CD4-positive, alpha-beta T cell treated with Interleukin-4 for 1 hour (primary cell): ENCODE data around the gene AKIRIN1.
"Not testable (repeated sequence)": the region's sequence is repeated elsewhere in the genome, so short reads cannot be mapped to it uniquely, and the experiment has no call there.

Experiments used
- DNase-seq, 2 donors: peaks; one replicate each; pipeline ENCODE4 v3.0.0-alpha.2; 2020 to 2022

Gene AKIRIN1

DNA sequence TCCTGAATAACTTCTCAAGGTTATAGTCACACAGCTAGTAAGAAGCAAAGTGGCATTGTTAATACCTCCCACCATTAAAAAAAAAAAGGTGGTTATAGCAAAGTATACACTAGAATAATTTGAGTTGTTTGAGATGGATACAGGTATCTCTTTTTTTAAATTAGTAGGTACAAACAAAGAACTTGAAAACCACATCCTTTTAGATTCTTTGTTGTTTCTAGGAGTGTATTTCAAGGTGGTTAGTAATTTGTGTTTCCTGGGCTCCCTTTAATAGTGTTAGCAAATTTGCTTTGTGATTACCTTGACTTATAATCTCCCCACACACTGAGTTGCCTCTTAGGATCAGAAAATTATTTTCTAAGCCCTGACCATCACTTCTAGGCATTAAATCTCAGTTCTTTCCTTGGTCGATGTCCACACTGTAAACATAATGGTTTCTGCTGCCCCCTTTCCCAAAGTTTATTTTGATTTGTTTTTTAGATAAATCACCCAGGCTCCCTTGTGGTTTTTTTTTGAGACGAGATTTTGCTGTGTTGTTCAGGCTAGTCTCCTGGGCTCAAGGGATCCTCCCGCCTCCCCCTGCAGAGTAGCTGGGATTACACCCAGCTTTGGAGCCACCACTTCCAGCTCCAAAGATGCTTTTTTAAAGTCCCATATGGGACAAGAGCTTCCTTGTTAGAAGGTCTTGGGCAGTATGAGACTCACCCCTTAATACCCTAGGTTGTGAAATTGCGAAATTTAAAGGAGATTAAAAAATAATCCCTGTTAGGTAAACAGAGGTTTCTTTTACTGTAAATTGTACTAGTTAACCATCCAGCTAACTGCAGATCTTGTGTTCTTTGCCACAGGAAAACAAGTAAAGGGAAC, 6.2 kb downstream of the AKIRIN1 start:
- peak in 1 of 2 donors; percentile 61 for DNase-seq

DNA sequence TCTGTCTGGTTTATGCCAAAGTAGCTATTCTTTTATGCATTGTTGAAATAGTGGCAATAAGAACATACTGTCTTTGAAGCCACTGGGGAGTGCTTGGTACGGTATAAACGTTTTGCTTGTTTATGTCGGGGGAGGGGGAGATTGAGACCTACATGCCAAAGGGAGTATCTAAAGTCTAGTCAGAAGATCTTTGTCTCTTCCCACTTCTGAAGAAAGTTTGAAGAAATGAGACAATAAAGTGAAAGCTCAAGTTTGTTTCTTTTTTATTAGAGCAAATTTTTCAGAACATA, 6.8 kb downstream of the AKIRIN1 start:
- DNase-seq = peak in 1 of 2 donors; percentile 43

DNA sequence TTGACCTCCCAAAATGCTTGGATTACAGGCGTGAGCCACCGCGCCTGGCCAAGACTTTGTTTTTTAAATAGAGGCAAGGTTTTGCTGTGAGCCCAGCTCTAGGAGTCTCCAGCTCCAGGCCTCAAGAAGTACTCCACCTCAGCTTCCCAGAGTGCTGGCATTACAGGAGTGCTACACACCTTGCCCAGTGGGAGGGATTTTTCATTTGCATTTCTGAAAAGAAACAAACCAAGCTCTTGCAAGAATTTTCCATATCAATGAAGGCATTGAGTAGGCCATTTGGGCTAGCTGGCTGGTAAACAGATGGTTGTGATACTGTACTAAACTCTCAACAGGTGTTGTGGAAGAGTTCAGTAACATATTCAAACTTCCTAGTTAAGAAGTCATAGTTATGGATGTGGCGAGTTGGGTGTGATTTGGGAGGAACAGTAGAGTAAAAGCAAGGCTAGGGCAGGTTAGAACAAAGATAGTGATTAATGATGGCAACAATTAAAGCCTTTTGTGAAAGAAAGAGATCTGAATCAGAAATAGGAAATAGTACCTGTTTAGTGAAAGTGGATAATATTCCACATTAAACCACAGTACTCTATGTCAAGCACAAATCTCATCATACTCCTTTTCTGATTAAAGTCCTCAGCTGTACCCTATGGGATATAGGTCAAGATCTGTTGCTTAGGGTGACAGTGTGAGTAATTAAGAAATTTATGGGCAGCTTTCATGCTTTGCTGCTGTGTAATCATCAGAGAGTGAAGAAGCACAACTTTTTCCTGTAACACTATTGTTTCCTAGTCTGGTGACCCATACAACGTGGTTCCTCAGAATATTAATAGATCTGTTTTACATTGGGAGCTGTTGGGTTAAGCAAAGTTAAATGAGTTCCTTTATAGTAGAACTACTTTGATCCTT, 10.7 kb downstream of the AKIRIN1 start:
- DNase-seq = no peak

DNA sequence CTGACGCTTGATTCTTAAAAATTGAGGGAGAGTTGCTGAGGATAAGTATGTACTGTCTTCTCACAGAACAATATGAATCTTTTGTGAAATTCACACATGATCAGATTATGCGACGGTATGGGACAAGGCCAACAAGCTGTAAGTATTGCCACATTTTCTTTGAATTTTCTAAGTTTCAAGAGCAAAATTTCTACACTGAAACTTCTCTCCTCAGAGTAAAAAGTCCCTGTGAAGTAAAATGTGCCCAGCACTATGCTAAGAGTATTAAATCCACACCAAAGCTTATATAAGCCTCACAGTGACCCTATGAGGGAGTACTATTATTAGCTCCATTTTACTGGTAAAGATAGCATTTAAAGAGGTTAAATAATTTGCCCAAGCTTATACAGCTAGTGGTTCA, 12.2 kb downstream of the AKIRIN1 start:
- no peak for DNase-seq

DNA sequence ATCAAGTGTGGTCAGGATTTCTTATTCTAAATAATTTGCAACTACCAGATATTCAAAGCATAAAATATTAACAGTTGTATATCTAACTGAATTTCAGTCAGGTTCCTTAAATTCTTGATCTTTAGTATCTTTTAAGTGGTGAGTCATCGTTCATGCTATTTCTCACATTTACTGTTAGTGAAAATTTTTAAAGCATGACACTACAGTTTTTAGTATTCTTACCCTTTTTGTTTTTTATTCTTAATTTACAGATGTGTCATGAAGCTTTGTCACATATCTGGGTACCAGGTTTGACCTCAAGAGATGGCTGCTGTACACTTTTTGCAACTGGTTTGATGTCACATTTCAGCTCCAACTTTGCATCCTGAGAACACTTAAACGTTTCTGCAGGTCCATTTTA, 12.7 kb downstream of the AKIRIN1 start:
- no peak for DNase-seq

DNA sequence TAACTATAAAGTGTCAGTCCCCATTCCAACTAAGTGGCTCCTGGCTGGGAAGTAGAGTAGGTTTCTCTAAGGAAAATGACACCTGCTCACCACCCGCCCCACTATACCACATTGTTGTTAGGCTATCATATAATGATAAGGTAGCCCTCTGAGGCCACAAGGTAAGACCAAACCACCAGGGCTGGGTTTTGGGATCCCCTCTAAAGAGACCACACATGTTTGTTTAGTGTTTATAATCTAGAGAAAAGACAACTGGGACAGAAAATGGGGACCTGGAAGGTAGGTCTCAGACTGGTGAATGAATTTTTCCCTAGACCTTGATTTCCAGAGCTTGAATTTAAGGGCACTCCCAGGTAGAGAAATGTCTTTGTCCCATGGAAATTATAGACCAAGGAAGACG, 15.2 kb downstream of the AKIRIN1 start:
- no peak for DNase-seq

DNA sequence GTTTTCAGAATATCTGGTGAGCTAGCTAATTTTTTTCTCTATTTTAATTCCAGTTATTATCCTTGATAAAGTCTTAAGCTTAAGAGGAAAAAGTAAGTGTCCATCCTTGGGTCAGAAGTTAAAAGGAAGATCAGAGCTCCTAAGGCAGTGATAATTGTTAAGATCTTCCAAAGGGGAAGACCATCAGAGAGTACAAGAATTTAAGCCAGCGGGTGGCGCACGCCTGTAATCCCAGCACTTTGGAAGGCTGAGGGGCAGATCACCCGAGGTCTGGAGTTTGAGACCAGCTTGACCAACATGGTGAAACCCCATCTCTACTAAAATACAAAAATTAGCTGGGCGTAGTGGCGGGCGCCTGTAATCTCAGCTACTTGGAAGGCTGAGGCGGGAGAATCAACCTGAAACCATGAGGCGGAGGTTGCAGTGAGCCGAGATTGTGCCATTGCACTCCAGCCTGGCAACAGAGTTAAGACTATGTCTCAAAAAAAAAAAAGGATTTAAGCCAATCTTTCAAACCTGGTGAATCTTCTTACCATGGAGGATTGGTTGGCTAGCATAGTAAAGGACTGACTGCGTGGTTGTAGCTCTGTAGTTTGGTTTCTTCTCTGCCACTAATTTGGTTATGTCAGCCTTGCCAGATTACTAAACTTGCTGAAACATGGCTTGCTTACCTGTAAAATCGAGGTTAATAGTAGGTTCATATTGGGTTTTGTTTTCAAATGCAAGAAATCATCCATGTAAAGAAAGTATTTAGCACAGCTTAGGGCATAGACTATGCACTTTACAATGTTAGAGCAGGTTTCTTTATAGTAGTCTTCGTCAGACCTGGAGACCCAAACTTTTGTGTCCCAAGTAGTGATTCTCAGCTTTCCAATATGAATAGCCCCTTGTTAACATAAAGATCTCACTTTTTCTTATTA, 15.9 kb downstream of the AKIRIN1 start:
- DNase-seq = no peak

DNA sequence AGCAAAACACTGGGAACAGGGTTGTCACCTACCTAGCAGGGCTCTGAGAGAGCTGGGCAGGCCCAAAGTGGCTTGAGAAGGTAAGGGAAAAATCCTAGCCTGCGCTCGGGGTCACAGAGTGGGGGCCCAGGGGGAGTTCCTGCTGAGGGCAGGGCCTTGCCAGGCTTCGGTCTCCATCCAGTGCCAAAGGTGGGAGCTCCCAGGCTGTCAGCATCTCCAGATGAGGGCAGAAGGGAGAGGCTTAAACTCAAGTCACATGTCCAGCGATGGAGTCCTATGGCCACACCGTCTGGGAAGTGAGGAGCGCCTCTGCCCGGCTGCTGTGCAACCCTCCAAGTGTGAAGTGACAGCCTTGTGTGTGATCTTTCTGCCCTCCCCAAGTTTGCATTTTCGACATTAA, 23.9 kb downstream of the AKIRIN1 start:
- DNase-seq = not testable (repeated sequence)

DNA sequence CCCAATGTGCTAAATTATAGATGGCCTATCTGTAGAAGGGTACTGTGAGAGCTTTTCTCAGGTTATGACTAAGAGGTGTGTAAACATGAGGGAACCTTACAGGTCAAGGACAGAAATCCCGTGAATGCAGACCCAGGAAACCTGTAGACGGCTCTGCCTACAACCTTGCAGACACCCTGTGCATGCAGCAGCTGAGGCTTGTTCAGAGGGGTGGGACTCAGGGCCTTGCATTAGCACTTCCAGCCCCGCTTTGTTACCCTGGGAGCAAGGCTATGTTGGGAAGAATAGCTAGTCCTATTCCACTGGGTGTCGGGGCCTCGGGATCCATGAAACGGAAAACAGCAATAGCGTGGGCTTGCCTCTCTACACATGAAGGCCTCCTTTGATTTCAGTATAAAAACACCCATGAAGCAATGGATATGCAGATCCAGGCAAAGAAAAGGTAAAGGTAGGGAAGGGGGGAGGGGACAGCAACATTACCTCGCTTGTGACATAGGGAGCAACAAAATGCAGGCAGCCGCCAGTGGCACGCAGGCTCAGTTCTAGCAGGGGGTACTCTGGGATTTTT, 25.6 kb downstream of the AKIRIN1 start:
- DNase-seq = no peak

DNA sequence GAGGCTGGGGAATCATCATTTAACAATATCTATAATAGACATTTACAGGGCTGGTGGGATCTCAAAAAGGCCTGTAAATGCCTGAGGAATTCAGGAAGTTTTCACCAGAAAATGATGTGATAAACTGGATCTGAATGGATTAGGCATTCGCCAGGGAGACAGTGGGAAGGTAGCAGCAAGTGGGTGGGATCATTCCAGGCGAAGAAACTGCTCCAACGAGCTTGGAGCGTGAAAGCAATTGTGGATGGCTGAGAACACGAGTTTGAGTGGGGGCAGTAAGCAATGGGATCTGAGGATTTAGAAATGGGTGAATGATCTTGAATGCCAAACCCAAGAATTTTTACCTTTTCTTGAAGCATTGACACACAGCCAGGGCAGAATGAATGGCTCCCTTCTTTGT, 26.2 kb downstream of the AKIRIN1 start:
- DNase-seq = no peak

DNA sequence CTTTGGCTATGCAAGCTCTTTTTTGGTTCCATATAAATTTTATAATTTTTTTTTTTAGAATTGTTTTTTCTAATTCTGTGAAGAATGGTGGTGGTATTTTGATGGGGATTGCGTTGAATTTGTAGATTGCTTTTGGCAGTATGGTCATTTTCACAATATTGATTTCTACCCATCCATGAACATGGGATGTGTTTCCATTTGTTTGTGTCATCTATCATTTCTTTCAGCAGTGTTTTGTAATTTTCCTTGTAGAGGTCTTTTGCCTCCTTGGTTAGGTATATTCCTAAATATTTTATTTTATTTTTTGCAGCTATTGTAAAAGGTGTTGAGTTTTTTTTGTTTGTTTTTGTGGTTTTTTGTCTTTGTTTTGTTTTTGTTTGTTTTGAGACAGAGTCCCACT, 29.4 kb downstream of the AKIRIN1 start:
- not testable (repeated sequence) for DNase-seq

DNA sequence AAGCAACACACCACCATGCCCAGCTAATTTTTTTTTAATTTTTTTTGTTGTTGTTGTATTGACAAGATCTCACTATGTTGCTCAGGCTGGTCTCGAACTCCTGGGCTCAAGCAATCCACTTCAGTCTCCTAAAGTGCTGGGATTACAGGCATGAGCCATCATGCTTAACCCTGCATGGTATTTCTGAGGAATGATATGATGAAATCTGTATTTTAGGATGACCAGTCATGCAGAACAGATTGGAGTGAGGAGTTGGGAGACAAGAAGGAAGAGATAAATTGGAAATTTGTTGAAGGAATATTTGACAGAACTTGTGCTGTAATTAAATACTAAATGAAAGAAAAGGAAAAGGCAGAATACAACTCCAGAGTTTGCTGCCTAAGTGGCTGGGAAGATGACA, 30.4 kb downstream of the AKIRIN1 start:
- DNase-seq = no peak

DNA sequence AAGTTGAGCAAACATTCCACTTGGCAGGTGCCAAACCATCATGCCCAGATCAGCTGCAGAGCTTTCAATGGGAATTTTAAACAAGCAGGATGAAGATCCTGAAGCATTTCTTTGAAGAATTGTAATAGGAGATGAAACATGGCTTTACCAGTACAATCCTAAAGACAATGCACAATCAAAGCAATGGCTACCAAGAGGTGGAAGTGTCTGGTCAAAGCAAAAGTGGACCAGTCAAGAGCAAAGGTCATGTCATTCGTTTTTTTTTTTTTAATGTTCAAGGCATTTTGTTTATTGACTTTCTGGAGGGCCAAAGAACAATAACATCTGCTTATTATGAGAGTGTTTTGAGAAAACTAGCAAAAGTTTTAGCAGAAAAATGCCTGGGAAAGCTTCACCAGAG, 32.1 kb downstream of the AKIRIN1 start:
- no peak for DNase-seq

DNA sequence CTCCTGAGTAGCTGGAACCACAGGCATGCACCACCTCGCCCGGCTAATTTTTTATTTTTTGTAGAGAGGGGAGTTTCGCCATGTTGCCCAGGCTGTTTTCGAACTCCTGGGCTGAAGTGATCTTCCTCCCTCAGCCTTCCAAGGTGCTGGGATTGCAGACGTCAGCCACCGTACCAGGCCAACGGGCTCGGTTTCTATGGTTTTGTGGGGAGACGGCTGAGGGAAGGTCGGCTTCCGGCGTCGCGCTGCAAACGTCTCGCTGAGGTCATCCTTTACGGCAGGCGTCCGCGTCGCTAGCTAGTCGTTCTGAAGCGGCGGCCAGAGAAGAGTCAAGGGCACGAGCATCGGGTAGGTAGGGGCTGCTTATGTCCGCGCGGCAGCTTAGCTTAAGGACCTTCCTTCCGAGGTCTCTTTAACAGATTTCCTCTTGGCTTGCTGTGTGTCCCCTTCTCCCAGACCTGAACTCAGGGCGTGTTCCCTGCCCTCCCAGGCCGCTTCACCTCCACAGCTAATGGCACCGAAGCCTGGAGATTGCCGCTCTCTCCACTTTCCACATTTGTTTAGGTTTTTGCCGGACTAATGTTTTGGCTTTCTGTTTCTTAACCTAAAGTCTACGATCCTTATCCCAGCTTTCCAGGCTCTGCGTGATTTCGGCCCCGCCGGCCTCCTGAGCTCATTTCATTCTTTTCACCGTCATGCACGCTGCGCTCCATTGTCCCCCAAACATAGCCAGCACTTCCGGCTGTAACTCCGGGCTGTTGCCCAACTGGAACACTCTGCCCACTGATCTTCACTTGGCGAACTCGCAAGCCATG, 35.2 kb downstream of the AKIRIN1 start, which contains the start of gene NDUFS5:
TSS of gene NDUFS5 (plus strand) at position 300 of the 815 bp plus-strand sequence. CDS start 2,375 bp downstream, outside the sequence.
- DNase-seq = peak; percentile 86 to 87

DNA sequence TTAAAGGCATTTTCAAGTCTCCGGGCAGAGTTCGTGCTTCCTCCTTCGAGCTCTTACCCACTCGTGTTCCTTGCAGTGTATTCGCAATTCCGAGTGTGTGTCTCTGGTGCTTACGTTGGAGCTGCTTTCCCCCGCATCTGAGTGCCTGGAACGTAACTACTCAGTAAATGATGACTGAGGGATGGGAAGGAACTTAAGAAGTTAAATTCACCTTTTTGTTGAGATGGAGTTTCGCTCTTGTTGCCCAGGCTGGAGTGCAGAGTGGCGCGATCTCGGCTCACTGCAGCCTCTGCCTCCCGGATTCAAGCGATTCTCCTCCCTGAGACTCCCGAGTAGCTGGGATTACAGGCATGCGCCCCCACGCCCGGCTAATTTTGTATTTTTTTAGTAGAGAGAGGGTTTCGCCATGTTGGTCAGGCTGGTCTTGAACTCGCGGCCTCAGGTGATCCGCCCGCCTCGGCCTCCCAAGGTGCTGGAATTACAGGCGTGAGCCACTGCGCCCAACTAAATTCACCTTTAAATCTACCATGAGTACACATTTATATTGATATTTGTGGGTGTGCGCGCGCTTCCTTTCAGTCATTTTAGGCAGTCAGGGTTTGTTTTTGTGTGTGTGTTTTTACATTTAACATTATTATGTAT, 35.9 kb downstream of the AKIRIN1 start:
- DNase-seq = no peak

DNA sequence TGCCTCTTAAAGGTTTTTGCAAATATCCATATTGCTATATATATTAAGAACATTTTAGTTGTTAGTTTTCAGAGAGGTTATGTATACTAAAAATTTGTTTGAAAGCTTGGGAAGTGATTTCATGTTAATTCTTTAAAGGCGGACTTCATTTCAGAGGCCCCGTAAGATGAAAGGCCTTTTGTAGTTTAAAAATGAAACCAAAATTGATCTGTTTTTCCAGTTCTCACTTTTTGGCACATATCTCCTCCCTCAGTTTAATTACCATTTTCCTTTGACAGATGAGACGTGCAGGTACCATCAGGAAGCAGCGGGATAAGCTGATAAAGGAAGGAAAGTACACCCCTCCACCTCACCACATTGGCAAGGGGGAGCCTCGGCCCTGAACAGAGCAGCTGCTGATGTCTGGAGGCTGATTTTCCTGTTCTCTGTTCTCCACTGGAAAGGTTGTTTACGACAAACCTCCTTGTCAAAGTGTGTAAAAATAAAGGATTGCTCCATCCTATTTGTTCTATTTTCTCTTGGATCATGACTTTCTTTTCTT, 43.1 kb downstream of the AKIRIN1 start:
- peak in 1 of 2 donors; percentile 42 for DNase-seq

DNA sequence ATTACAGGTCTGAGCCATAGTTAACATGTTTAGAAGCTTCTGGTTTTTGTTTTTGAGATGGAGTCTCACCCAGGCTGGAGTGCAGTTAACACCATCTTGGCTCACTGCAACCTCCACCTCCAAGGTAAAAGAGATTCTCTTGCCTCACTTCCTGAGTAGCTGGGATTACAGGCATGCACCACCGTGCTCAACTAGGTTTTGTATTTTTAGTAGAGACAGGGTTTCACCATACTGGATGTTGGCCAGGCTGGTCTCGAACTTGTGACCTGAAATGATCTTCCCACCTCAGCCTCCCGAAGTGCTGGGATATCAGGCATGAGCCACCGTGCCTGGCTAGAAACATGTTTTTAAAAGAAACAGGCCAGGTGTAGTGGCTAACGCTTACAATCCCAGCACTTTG, 45.6 kb downstream of the AKIRIN1 start:
- no peak for DNase-seq

DNA sequence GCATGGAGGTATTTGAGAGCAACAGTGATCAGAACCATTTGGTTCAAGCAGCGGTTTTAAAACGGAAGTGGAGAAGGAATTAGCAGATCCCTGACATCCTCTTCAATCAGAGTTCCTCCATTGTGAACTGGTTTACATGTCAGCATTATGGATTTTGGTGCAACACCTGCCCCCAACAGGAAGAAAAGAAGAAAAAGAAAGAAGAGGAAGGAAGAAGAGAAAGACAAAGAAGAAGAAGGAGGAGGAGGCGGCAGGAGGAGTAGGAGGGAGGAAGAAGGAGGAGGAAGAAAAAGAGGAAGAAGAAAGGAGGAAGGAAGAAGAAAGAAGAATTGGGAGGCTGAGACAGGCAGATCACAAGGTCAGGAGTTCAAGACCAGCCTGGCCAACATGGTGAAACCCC, 52.4 kb downstream of the AKIRIN1 start:
- no peak for DNase-seq

DNA sequence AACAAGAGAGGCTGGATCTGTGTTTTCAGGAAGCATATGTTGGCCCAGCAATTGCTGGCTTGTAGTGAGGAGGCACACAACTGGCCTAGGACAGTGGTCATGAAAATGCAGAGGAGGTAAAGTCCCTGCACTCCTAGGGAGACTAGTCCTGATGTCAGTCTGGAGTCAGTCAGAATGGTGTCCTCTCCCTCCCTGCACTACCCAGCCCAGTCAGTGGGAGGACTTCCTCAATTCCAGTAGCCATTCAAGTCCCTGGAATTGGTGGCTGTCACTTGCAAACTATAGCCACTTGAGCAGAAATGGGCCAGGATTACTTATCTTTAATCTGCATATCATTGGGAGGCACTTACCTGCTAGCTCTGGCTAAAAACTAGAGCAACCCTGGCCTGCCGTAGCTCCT, 53.7 kb downstream of the AKIRIN1 start:
- no peak for DNase-seq

DNA sequence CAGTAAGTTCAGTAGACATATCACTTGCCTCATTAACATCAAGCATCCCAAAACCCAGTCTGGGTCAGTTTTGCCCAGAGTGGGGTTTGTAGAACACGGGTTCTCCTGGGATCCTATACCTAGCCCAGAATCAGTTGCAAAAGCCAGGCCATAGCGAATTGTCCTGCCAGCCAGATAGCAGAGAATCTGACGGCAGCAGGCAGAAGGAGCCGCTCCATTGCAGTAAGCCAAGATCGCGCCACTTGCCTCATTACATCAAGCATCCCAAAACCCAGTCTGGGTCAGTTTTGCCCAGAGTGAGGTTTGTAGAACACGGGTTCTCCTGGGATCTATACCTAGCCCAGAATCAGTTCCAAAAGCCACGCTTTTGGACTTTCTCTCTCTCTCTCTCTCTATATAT, 54.2 kb downstream of the AKIRIN1 start:
- no peak for DNase-seq
